Effector memory CD4-positive, alpha-beta T cell (primary cell): ENCODE results near the gene CHPF2.

Source experiments
- DNase-seq, 3 donors: peaks; one replicate each; pipeline ENCODE4 v3.0.0-alpha.2; 2020
- H3K27ac ChIP-seq: 2 replicates; pipeline ENCODE4 v1.7.0; 2013; ENCODE audit warnings: mild to moderate bottlenecking, low read length, moderate library complexity; ENCODE audit not compliant: insufficient read depth, poor library complexity, severe bottlenecking
- H3K27me3 ChIP-seq: replicated peaks from 2 replicates; pipeline ENCODE4 v1.7.0; 2013; ENCODE audit warnings: mild to moderate bottlenecking, low read length; ENCODE audit not compliant: insufficient read depth, control insufficient read depth, poor library complexity, severe bottlenecking
- H3K36me3 ChIP-seq: 2 replicates; pipeline ENCODE4 v1.7.0; 2013; ENCODE audit warnings: mild to moderate bottlenecking, low read length, moderate library complexity; ENCODE audit not compliant: control insufficient read depth, insufficient read depth
- H3K4me1 ChIP-seq: 2 replicates; pipeline ENCODE4 v1.7.0; 2013; ENCODE audit warnings: low read length, mild to moderate bottlenecking; ENCODE audit not compliant: control insufficient read depth, insufficient read depth, poor library complexity, severe bottlenecking
- H3K4me3 ChIP-seq: 2 replicates; pipeline ENCODE4 v1.7.0; 2013; ENCODE audit warnings: low read length, low read depth, mild to moderate bottlenecking; ENCODE audit not compliant: insufficient read depth, poor library complexity, severe bottlenecking
- H3K9me3 ChIP-seq: 2 replicates; pipeline ENCODE4 v1.7.0; 2013; ENCODE audit warnings: mild to moderate bottlenecking, low read length, moderate library complexity; ENCODE audit not compliant: control insufficient read depth

CHPF2 gene

GRCh38 chr7:151246102-151246850 lies 14.0 kb downstream of the CHPF2 start:
- Histone ChIP-seq H3K4me1 (peaks cover 42% of the 10 kb centered on the region), H3K4me3 (no peak overlapping the region), H3K9me3 (no peaks in the 10 kb centered on the region), H3K36me3 (no peaks in the 10 kb centered on the region), H3K27ac (no peak overlapping the region), H3K27me3 (peaks cover 29% of the 10 kb centered on the region)
- no peak for DNase-seq

- H3K9me3 ChIP-seq = no peaks in the 10 kb centered on the region
- H3K27me3 ChIP-seq = peaks cover 29% of the 10 kb centered on the region
- no peak overlapping the region for H3K4me3 ChIP-seq
- no peak overlapping the region for H3K27ac ChIP-seq
- H3K4me1 ChIP-seq = peaks cover 46% of the 10 kb centered on the region
- DNase-seq = no peak
- no peaks in the 10 kb centered on the region for H3K36me3 ChIP-seq
Measured at GRCh38 chr7:151246851-151247580, 14.7 kb downstream of the CHPF2 start.

GRCh38 chr7:151247611-151248345 lies 15.5 kb downstream of the CHPF2 start:
- DNase-seq = no peak
- H3K36me3 ChIP-seq = no peaks in the 10 kb centered on the region
- peak overlapping the region; percentile 47 for H3K4me3 ChIP-seq
- H3K27me3 ChIP-seq = peaks cover 34% of the 10 kb centered on the region
- H3K9me3 ChIP-seq = no peaks in the 10 kb centered on the region
- peaks cover 46% of the 10 kb centered on the region for H3K4me1 ChIP-seq
- no peak overlapping the region for H3K27ac ChIP-seq

GRCh38 chr7:151248346-151249033 lies 16.2 kb downstream of the CHPF2 start, which contains the start of gene SMARCD3:
Gene SMARCD3, minus strand, starts transcription at chr7:151248694. Its CDS starts 132 bp downstream, at chr7:151248562.
- Histone ChIP-seq H3K9me3 (no peaks in the 10 kb centered on the region), H3K36me3 (no peaks in the 10 kb centered on the region), H3K4me3 (peak within 1 kb of the TSS; percentile 47), H3K27me3 (peaks cover 34% of the 10 kb centered on the region), H3K4me1 (peaks cover 41% of the 10 kb centered on the region), H3K27ac (no peak within 1 kb of the TSS)
- DNase-seq = no peak

GRCh38 chr7:151249034-151249731 lies 16.9 kb downstream of the CHPF2 start:
- peak overlapping the region; percentile 38 for H3K4me3 ChIP-seq
- H3K4me1 ChIP-seq = peaks cover 34% of the 10 kb centered on the region
- H3K9me3 ChIP-seq = no peaks in the 10 kb centered on the region
- DNase-seq = no peak
- no peak overlapping the region for H3K27ac ChIP-seq
- no peaks in the 10 kb centered on the region for H3K36me3 ChIP-seq
- peaks cover 36% of the 10 kb centered on the region for H3K27me3 ChIP-seq

- H3K4me1 ChIP-seq = peaks cover 29% of the 10 kb centered on the region
- H3K4me3 ChIP-seq = no peak overlapping the region
- H3K27ac ChIP-seq = no peak overlapping the region
- no peaks in the 10 kb centered on the region for H3K36me3 ChIP-seq
- H3K27me3 ChIP-seq = peaks cover 33% of the 10 kb centered on the region
- no peaks in the 10 kb centered on the region for H3K9me3 ChIP-seq
- no peak for DNase-seq
Measured at GRCh38 chr7:151249732-151250072, 17.4 kb downstream of the CHPF2 start.

GRCh38 chr7:151250181-151251132 lies 18.2 kb downstream of the CHPF2 start:
- peaks cover 22% of the 10 kb centered on the region for H3K4me1 ChIP-seq
- no peaks in the 10 kb centered on the region for H3K9me3 ChIP-seq
- peaks cover 30% of the 10 kb centered on the region for H3K27me3 ChIP-seq
- H3K36me3 ChIP-seq = no peaks in the 10 kb centered on the region
- H3K4me3 ChIP-seq = no peak overlapping the region
- H3K27ac ChIP-seq = no peak overlapping the region
- DNase-seq = no peak

- Histone ChIP-seq H3K4me3 (no peak overlapping the region), H3K9me3 (no peaks in the 10 kb centered on the region), H3K27ac (no peak overlapping the region), H3K4me1 (peaks cover 17% of the 10 kb centered on the region), H3K27me3 (peaks cover 22% of the 10 kb centered on the region), H3K36me3 (no peaks in the 10 kb centered on the region)
- DNase-seq = no peak
Measured at GRCh38 chr7:151251328-151251688, 19.0 kb downstream of the CHPF2 start.
